ENCODE results near the gene PCDH19.

DNA sequence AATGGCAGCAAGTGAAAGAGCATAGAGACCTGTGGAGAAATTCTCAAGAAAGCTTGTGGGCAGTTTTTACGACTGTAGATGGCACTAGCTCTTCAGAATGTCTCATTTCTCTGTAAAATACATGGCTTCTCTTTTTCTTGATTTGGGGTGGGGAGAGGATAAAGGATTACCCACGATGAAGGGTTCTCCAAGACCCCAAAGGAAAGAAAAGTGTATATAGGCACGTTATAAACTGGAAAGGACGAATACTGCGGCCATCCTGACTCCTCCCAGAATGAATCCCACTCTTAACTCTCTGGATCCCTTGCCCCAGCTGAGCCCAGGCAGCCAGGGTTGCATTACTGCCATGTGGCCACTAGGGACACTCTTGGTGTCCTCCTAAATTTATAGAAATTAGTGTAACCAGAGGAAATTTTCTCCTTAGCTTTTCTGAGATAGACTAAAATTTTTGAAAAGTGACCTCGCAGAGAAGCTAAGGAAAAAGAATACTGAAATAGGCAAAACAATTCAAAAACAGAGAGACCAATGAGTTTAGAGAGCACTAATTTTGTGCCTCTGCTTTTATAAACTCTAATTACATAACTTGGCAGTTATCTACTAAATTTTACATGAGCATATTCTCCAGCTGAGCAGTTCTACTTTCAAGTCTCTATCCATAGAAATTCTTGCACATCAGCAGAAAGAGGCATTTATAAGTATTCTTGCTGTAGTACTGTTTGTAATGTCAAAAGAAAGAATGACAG, 37.8 kb upstream of the PCDH19 start:
- TF ChIP-seq POLR2A (IDR thresholded peaks at IDR 0.05; ENCODE audit: low read depth, low read length) (no peak), CHD2 (IDR thresholded peaks at IDR 0.05; ENCODE audit: borderline replicate concordance, low read depth, low read length) (no peak), EZH2 (IDR thresholded peaks at IDR 0.05; ENCODE audit: borderline replicate concordance, control insufficient read depth, low read depth, low read length) (no peak), SUPT20H (IDR thresholded peaks at IDR 0.05; ENCODE audit: borderline replicate concordance, control insufficient read depth, low read depth, low read length) (no peak), E4F1 (IDR thresholded peaks at IDR 0.05; ENCODE audit: borderline replicate concordance, partially characterized antibody) (no peak), ZBTB40 (IDR thresholded peaks at IDR 0.05; ENCODE audit: borderline replicate concordance) (no peak), GABPA (IDR thresholded peaks at IDR 0.05; ENCODE audit: low read depth) (no peak), TCF12 (IDR thresholded peaks at IDR 0.05; ENCODE audit: low read depth, low read length) (no peak)
- TF ChIP-seq, protein P1, sequence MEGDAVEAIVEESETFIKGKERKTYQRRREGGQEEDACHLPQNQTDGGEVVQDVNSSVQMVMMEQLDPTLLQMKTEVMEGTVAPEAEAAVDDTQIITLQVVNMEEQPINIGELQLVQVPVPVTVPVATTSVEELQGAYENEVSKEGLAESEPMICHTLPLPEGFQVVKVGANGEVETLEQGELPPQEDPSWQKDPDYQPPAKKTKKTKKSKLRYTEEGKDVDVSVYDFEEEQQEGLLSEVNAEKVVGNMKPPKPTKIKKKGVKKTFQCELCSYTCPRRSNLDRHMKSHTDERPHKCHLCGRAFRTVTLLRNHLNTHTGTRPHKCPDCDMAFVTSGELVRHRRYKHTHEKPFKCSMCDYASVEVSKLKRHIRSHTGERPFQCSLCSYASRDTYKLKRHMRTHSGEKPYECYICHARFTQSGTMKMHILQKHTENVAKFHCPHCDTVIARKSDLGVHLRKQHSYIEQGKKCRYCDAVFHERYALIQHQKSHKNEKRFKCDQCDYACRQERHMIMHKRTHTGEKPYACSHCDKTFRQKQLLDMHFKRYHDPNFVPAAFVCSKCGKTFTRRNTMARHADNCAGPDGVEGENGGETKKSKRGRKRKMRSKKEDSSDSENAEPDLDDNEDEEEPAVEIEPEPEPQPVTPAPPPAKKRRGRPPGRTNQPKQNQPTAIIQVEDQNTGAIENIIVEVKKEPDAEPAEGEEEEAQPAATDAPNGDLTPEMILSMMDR (IDR thresholded peaks at IDR 0.05 in 2 of 3, conservative IDR thresholded peaks at IDR 0.05 in 1 of 3; ENCODE audit: control insufficient read depth in 2 of 3, extremely low read depth in 1 of 3, insufficient read depth in 1 of 3, low read depth in 3 of 3, low read length in 3 of 3): peak; percentile 57 to 84 (median 84)
- TF ChIP-seq, protein P2, sequence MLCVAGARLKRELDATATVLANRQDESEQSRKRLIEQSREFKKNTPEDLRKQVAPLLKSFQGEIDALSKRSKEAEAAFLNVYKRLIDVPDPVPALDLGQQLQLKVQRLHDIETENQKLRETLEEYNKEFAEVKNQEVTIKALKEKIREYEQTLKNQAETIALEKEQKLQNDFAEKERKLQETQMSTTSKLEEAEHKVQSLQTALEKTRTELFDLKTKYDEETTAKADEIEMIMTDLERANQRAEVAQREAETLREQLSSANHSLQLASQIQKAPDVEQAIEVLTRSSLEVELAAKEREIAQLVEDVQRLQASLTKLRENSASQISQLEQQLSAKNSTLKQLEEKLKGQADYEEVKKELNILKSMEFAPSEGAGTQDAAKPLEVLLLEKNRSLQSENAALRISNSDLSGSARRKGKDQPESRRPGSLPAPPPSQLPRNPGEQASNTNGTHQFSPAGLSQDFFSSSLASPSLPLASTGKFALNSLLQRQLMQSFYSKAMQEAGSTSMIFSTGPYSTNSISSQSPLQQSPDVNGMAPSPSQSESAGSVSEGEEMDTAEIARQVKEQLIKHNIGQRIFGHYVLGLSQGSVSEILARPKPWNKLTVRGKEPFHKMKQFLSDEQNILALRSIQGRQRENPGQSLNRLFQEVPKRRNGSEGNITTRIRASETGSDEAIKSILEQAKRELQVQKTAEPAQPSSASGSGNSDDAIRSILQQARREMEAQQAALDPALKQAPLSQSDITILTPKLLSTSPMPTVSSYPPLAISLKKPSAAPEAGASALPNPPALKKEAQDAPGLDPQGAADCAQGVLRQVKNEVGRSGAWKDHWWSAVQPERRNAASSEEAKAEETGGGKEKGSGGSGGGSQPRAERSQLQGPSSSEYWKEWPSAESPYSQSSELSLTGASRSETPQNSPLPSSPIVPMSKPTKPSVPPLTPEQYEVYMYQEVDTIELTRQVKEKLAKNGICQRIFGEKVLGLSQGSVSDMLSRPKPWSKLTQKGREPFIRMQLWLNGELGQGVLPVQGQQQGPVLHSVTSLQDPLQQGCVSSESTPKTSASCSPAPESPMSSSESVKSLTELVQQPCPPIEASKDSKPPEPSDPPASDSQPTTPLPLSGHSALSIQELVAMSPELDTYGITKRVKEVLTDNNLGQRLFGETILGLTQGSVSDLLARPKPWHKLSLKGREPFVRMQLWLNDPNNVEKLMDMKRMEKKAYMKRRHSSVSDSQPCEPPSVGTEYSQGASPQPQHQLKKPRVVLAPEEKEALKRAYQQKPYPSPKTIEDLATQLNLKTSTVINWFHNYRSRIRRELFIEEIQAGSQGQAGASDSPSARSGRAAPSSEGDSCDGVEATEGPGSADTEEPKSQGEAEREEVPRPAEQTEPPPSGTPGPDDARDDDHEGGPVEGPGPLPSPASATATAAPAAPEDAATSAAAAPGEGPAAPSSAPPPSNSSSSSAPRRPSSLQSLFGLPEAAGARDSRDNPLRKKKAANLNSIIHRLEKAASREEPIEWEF (IDR thresholded peaks at IDR 0.05; ENCODE audit: insufficient replicate concordance, low read depth, low read length): no peak

All from GM12878 (cell line).